ENCODE data around the gene DHX58. TPM values are rescaled to one million over a fixed set of nuclear protein-coding genes. Genes with fewer than 3 reads are reported as not detected.
A peak's percentile ranks its signal among the peaks of the same experiment; 100 is the strongest.

DHX58 gene
- total and polyA plus RNA-seq, 10 of the 15 experiments (the other 5 are each of a cell fraction or from before 2014, with no cell fraction given), result 3.5 to 69.8 (median 16.4) TPM

DNA sequence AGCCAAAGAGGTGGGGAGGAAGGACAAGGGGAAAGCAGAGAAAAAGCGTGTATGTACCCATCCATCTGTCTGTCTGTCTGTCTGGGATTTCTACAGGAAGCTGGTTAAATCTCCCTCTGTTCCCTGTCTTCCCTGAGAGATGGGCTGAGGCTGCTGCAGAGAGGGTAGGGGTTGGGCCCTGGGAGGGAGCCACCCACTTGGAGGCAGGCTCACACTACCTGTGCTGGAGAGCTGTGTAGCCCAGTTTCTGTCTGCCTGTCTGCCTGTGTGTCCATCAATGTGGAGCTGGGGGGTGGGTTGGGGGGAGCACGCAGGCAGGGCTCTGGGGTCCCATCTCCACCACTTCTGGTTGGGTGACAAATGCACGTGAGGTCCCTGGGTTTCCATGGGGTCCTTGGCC is 43.5 kb downstream of the DHX58 start (continued):
- TF ChIP-seq, protein P1, sequence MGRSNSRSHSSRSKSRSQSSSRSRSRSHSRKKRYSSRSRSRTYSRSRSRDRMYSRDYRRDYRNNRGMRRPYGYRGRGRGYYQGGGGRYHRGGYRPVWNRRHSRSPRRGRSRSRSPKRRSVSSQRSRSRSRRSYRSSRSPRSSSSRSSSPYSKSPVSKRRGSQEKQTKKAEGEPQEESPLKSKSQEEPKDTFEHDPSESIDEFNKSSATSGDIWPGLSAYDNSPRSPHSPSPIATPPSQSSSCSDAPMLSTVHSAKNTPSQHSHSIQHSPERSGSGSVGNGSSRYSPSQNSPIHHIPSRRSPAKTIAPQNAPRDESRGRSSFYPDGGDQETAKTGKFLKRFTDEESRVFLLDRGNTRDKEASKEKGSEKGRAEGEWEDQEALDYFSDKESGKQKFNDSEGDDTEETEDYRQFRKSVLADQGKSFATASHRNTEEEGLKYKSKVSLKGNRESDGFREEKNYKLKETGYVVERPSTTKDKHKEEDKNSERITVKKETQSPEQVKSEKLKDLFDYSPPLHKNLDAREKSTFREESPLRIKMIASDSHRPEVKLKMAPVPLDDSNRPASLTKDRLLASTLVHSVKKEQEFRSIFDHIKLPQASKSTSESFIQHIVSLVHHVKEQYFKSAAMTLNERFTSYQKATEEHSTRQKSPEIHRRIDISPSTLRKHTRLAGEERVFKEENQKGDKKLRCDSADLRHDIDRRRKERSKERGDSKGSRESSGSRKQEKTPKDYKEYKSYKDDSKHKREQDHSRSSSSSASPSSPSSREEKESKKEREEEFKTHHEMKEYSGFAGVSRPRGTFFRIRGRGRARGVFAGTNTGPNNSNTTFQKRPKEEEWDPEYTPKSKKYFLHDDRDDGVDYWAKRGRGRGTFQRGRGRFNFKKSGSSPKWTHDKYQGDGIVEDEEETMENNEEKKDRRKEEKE (IDR thresholded peaks at IDR 0.05), result no peak
- TF ChIP-seq ZSCAN29 (IDR thresholded peaks at IDR 0.05) (no peak), MXI1 (IDR thresholded peaks at IDR 0.05; ENCODE audit: low read depth, low read length) (no peak)

DNA sequence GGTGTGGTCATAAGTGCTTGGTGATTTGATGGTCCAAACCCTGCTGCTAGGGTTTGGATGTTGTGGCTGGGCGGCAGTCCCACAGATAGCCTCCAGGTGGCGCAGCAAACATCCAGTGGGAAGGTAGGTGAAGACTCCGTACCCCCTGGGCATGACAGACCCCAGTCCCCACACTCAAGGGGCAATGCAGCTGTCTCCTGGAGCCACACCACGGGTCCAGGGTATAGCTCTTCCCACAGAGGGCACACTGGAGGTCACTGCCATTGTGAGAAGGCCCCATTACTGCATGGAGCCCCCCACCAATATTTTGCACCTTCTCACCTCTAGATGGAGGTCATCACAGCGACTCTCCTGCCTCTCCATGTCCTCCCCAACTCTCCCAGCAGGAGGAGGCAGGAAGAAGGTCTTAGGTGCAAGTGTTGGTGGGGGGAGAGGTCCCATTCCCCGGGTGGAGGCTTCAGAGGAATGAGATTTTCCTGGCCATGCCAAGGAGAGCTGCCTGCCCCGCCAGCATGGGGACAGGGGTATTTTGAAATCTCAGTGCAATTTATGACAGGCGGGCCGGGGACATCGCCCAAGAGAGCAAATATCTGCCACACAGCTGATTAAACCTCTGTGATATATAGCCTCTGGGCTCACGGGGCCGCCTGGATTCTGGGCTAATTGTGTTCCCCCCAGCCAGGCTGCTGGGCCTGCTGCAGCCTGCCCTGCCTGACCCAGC is 45.0 kb downstream of the DHX58 start:
- intact Hi-C loops (cut with micrococcal nuclease; ENCODE audit: unreplicated experiment), result loop anchor here (1.0 to 5.0 kb wide), 3 partner anchors 35 to 113 kb away; partner anchors contain the start of gene KCNH4
- DNase-seq (ENCODE audit: low read depth, low spot score) (no peak), ATAC-seq (peak; percentile 70), FAIRE-seq (peak; percentile 87)
- no peaks in the 10 kb centered on the region for H3K9me3 ChIP-seq (replicated peaks; ENCODE audit: control insufficient read depth, insufficient read depth, low read length)
- no peaks in the 10 kb centered on the region for H4K20me1 ChIP-seq (ENCODE audit: control insufficient read depth, insufficient read depth)
- SMC1A ChIA-PET (ENCODE audit: uncharacterized antibody, unreplicated experiment), result interaction anchor here (1.0 to 3.2 kb wide), 4 partner anchors 45 to 114 kb away, joined by 3 to 17 read pairs (median 6); partner anchors contain the start of genes DHX58 and KCNH4
- TF ChIP-seq TCF7 (IDR thresholded peaks at IDR 0.05; ENCODE audit: borderline replicate concordance) (no peak), HDGF (IDR thresholded peaks at IDR 0.05) (0 out of 2 replicates have a peak, but pooled peaks have one; percentile 13), POLR2AphosphoS2 (IDR thresholded peaks at IDR 0.05; ENCODE audit: low read depth, low read length) (no peak), YY1 (IDR thresholded peaks at IDR 0.05; ENCODE audit: low read depth, low read length) (0 out of 2 replicates have a peak, but pooled peaks have one; percentile 32), RUNX3 (IDR thresholded peaks at IDR 0.05; ENCODE audit: low read length) (0 out of 2 replicates have a peak, but pooled peaks have one; percentile 16), CTCF (IDR thresholded peaks at IDR 0.05 in 2 of 3, conservative IDR thresholded peaks at IDR 0.05 in 1 of 3; ENCODE audit: control insufficient read depth in 2 of 3, extremely low read depth in 1 of 3, insufficient read depth in 1 of 3, low read depth in 3 of 3, low read length in 3 of 3) (peak; percentile 89 to 95 (median 91)), RAD21 (IDR thresholded peaks at IDR 0.05; ENCODE audit: insufficient read depth, low read depth, low read length) (peak; percentile 56), SMC3 (IDR thresholded peaks at IDR 0.05; ENCODE audit: borderline replicate concordance, low read length) (peak; percentile 82), IRF4 (IDR thresholded peaks at IDR 0.05; ENCODE audit: low read depth, low read length) (0 out of 2 replicates have a peak, but pooled peaks have one; percentile 12), NR2F1 (conservative IDR thresholded peaks at IDR 0.05) (peak; percentile 57), NRF1 (conservative IDR thresholded peaks at IDR 0.05; ENCODE audit: low read depth, low read length) (no peak)
- BruUV-seq (replicated peaks), result no TSS peak
- no peak overlapping the region for H3K9ac ChIP-seq (ENCODE audit: control insufficient read depth, insufficient read depth, low read length)
- RAD21 ChIA-PET (ENCODE audit: unreplicated experiment), result interaction anchor here (0.5 to 1.7 kb wide), 5 partner anchors 43 to 114 kb away, joined by 3 to 8 read pairs (median 5); partner anchors contain the start of gene KCNH4
- CTCF ChIA-PET, result interaction anchor here (0.6 to 6.5 kb wide), 21 partner anchors 9 to 724 kb away, joined by 3 to 100 read pairs (median 5); partner anchors contain the start of genes CNP, DHX58, KAT2A and KCNH4
- no peak overlapping the region for H3K4me2 ChIP-seq (ENCODE audit: control insufficient read depth, insufficient read depth)
- no peaks in the 10 kb centered on the region for H3K36me3 ChIP-seq (ENCODE audit: control insufficient read depth in 2 of 2, insufficient read depth in 2 of 2, low read length in 1 of 2)
- in situ Hi-C loops (cut with MboI), result no loop called here
- 26% methylated on average over 12 of the region's 12 CpGs for WGBS (ENCODE audit: insufficient coverage, insufficient replicate concordance, low lambda C conversion rate, missing lambda C conversion rate)
- H3K79me2 ChIP-seq (ENCODE audit: control insufficient read depth, insufficient read depth, low read length), result no peaks in the 10 kb centered on the region
- no peak overlapping the region for H2AFZ ChIP-seq (ENCODE audit: control insufficient read depth, low read depth, low read length)
- peaks cover 3 to 7% of the 10 kb centered on the region in 2 experiments for H3K27me3 ChIP-seq (replicated peaks in 1 of 2; ENCODE audit: control insufficient read depth in 2 of 2, insufficient read depth in 2 of 2, low read length in 1 of 2)
- peaks cover 11% of the 10 kb centered on the region for H3K4me1 ChIP-seq (ENCODE audit: control insufficient read depth, insufficient read depth, low read length)
- no peak overlapping the region for H3K4me3 ChIP-seq
- POLR2A ChIA-PET, result no interaction called here
- no peak overlapping the region for H3K27ac ChIP-seq (ENCODE audit: control insufficient read depth, insufficient read depth)
